IPS-NIHi7 (cell line): ENCODE results near the gene CCDC38.

Experiments used
- DNase-seq: peaks from one replicate; pipeline ENCODE4 v3.0.0; 2012; ENCODE audit warnings: mixed read lengths; ENCODE audit errors: extremely low spot score

Gene CCDC38

DNA sequence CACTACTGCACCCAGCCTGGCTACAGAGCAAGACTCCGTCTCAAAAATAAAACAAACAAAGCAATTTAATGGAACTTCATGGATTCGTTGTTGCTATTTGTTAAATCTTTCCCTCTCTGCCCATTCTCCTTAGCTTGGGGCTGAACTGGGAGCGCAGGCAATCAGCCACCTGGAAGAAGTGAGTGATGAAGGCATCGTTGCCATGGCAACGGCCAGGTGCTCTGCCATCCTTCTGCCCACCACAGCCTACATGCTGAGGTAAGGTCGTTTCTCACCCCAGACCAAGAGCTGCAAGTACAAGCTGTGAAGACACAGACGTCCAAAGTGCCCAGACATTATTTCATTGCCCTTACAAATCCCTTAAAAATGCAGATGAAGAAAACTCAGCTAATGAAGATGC is 19.8 kb upstream of the CCDC38 start:
- no peak for DNase-seq

DNA sequence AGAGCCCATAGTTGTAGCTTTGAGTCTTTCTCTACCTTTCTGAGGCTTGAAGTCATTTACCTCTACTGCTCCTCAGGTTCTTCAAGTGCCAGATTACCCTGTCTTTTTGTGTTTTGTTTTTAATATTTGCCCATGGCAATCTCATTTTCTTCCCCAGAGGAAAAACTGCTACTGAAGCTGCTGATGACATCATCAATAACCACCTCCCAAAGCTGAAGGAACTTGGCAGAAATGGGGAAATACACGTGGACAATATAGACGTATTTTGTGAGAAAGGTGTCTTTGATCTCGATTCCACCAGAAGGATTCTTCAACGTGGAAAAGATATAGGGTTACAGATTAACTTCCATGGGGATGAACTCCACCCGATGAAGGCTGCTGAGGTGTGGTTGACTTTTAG is 17.8 kb upstream of the CCDC38 start:
- no peak for DNase-seq

GRCh38 chr12:95959107-95959506 is 16.7 kb upstream of the CCDC38 start:
- DNase-seq, result peak; percentile 41

- peak; percentile 19 for DNase-seq
Measured at GRCh38 chr12:95956557-95957145, 14.2 kb upstream of the CCDC38 start.

GRCh38 chr12:95955549-95956159 is 13.2 kb upstream of the CCDC38 start:
- no peak for DNase-seq

GRCh38 chr12:95953000-95953399 is 10.6 kb upstream of the CCDC38 start:
- no peak for DNase-seq

- DNase-seq, result no peak
Measured at GRCh38 chr12:95951515-95951914, 9.1 kb upstream of the CCDC38 start.

GRCh38 chr12:95949477-95950206 is 7.2 kb upstream of the CCDC38 start:
- no peak for DNase-seq

DNA sequence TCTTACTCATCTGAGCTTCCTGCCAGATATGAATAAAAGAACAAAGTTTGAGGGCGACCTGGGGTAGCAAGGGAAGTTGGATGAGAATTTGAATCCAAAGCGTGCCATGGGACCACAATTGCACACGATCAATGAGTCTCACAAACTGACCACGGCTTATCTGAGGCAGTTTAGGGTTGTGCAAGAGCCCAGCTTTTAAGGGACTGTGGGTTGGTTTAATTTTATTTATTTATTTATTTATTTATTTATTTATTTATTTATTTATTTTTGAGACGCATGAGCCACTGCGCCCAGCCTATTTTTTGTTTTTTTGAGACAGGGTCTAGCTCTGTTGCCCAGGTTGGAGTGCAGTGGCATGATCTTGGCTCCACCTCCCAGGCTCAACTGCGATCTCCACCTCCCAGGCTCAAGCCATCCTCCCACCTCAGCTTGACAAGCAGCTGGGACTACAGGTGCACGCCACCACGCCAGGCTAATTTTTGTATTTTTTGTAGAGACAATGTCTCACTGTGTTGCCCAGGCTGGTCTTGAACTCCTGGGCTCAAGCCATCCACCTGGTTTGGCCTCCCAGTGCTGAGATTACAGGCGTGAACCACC is 1.8 kb upstream of the CCDC38 start:
- DNase-seq, result no peak

- peak; percentile 74 for DNase-seq
Measured at GRCh38 chr12:95943330-95943842, 972 bp upstream of the CCDC38 start, which contains the start of gene AMDHD1. Gene AMDHD1, plus strand, starts transcription at chr12:95943331. Its CDS starts 68 bp downstream, at chr12:95943399.

DNA sequence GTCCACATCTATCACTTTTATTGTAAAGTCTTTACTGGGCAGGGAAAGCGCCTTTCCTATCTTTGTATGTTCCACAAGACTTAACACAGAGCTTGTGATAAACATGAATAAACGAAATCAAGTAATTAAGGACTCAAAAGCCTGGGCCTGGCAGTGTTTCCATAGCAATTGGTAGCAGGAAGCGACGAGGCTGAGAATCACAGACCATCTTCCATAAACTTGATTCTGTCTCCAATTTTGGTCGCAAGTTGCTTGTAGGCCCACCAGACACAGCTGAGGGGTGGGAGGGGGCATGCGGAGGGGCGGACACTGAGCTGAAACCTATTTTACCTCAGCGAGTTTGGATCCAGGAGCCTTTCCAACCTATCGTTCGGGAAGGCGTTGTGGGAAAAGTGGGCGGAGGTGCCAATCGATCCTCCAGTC is 302 bp downstream of the CCDC38 start:
- no peak for DNase-seq

DNA sequence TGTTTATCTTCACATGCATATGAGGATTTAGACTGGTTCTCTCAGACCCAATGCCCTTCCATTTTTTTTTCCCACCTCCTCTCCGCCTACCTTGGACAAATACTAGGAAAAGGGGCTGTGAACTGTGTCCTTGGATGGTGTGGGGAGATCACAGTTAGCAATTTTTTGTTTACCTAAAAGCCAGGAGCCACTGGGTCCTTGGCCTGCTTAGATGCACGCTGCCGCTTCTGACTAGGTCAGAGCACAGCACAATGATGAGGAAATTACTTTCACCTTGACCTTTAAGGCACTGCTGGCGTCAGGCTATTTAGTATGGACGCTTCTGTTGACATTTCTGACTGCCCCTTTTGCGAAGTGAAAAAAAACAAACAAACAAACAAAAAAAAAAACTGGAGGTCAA is 1.9 kb downstream of the CCDC38 start:
- DNase-seq, result no peak

DNA sequence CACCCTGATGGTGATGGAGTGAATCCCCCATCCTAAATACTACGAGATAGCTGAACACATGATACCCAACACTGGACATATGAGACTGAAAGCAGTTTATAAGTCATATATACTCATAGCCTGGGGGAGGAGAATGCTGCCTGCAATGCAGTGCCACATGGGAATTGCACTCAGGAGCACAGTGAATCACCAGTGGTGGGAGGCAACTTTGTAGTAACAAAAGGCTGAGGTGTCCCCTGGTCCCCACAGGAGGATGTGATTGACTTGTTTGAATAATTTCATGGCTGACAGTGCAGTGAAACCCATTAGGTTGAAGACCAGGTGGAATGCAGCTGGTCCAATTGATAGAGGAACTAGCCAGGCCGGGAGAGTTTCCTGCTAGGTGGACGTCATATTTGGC is 20.2 kb downstream of the CCDC38 start:
- no peak for DNase-seq

DNA sequence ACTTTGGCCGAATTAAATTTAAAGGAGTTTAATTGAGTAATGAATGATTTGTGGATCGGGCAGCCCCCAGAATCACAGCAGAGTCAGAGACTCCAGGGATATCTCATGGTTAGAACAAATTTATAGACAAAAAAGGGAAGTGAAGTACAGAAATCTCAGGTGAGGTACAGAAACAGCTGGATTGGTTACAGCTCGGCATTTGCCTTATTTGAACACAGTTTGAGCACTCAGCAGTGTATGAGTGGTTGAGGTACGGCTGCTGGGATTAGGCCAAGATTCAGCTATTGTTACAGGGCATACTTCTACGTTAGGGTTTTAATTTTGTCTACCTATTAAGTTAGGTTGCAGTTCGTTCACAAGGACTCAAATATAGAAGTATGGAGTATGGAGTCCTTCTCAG is 23.3 kb downstream of the CCDC38 start:
- no peak for DNase-seq

DNA sequence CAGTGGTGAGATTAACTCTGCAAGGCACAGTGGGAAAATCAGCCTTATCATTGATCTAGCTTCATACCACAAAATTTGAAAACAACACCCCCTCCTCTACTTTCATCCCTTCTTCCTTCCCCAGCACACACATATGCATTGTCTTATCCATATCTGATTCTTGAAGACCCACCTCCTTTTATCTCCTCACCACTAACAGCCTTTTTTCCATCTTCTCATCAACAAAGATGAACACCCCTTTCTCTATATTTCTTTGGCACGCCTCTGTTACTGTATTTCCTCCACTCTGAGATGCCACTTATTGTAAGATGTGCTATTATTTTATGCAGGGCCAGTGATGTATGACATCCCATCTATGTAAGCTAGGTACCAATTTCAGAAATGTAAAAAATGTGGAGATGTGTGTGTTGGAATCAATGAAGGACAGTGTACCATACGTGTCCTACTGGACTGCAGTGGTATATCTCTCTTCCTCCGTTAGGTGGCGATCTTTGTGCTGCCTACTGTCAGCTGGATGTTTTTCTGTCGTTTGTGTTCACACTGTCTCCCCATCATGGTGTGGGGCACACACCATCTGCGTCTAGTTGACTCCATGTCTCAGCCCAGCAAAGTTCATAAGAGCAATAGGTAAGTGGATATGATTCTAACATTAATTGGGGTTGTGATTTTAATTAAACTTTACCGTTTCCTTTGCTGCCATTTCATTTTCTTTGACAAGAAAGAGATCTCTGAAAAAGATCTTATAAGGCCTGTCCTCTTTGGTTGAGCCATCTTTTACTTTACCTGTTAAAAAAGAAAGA is 24.0 kb downstream of the CCDC38 start:
- DNase-seq, result peak; percentile 80

DNA sequence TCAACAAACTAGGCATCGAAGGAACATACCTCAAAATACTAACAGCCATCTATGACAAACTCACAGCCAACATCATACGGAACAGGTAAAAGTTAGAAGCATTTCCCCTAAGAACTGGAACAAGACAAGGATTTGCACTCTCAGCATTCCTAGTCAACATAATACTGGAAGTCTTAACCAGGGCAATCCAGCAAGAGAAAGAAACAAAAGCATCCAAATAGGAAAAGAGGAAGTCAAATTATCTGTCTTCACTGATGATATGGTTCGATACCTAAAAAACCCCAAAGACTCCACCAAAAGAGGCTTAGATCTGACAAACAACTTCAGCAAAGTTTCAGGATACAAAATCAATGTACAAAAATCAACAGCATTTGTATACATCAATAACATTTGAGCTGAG is 32.5 kb downstream of the CCDC38 start:
- DNase-seq, result no peak

DNA sequence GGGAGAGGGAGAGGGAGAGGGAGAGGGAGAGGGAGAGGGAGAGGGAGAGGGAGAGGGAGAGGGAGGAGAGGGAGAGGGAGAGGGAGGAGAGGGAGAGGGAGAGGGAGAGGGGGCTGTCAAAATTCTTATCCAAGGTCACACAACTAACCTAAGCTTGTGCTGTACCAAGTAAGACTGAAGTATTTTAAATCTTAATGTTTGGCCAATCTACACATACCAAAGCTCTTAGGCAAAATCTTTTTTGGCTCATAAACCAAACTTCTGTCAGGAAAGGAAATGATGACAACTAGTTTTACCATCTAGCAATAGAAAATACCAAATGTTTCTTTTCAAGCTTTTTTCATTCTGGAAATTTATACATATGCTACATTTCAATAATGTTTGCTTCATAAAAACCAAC is 33.8 kb downstream of the CCDC38 start:
- no peak for DNase-seq

- no peak for DNase-seq
Measured at GRCh38 chr12:95898081-95898480, 44.3 kb downstream of the CCDC38 start.

DNA sequence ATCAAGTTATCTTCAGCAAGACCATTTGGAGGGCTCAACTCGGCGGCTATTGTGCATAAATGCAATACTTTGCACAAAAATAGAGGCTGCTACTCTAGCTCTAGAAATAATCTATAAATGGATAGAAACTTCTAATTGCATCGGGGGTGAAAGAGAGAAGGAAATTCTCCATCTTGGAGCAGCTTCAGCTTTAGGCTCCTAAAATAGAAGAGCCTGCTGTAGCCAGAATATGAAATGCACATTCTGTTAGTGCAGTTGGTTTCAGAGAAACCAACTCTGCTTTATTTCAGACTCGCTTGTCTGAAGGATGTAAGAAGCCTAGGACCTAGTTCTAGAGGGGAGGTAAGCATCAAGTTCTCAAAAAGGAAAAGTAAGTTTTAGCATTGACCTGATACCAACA is 45.6 kb downstream of the CCDC38 start:
- no peak for DNase-seq

- no peak for DNase-seq
Measured at GRCh38 chr12:95890958-95891357, 51.5 kb downstream of the CCDC38 start.

GRCh38 chr12:95887311-95887710 is 55.1 kb downstream of the CCDC38 start:
- DNase-seq, result no peak

- no peak for DNase-seq
Measured at GRCh38 chr12:95884998-95885397, 57.4 kb downstream of the CCDC38 start.
